ENCODE data around the gene RERE. TPM values are rescaled to one million over a fixed set of nuclear protein-coding genes. Genes with fewer than 3 reads are reported as not detected.

RERE gene
- total RNA-seq, 1 experiment from 2014 or later, result 40.6 TPM

- Histone ChIP-seq H3K9me2 (ENCODE audit: insufficient read depth) (no peaks in the 10 kb centered on the region), H2AFZ (ENCODE audit: low read depth, low read length, poor library complexity, severe bottlenecking) (no peak overlapping the region), H3K27me3 (ENCODE audit: insufficient read depth, low read length) (no peaks in the 10 kb centered on the region), H3K4me1 (ENCODE audit: control insufficient read depth in 1 of 2, insufficient read depth in 2 of 2, low read length in 2 of 2) (peaks cover 3 to 23% of the 10 kb centered on the region in 2 experiments; a peak in 2 of 4 replicates), H3K27ac (ENCODE audit: low read depth, low read length) (no peak overlapping the region), H3K79me2 (ENCODE audit: insufficient read depth, low read length) (peaks cover 4% of the 10 kb centered on the region), H3K9ac (ENCODE audit: low read length) (no peak overlapping the region), H3K4me3 (replicated peaks in 1 of 2; ENCODE audit: low read depth in 1 of 2, low read length in 2 of 2) (no peak overlapping the region), H4K20me1 (ENCODE audit: insufficient read depth) (no peaks in the 10 kb centered on the region), H3K4me2 (ENCODE audit: low read length) (no peak overlapping the region), H3K36me3 (ENCODE audit: control insufficient read depth in 1 of 2, insufficient read depth in 2 of 2, low read length in 2 of 2) (no peaks in the 10 kb centered on the region), H3K9me3 (ENCODE audit: control insufficient read depth in 1 of 2, insufficient read depth in 1 of 2, low read depth in 1 of 2, low read length in 2 of 2) (no peaks in the 10 kb centered on the region)
- ATAC-seq (no peak), DNase-seq (ENCODE audit: low read depth, low spot score) (no peak)
- BruUV-seq (replicated peaks), result no TSS peak
- TF ChIP-seq ATF3 (IDR thresholded peaks at IDR 0.05) (no peak), RAD21 (IDR thresholded peaks at IDR 0.05; ENCODE audit: low read depth) (no peak), ELF1 (IDR thresholded peaks at IDR 0.05; ENCODE audit: borderline replicate concordance, low read depth) (no peak), EZH2phosphoT487 (IDR thresholded peaks at IDR 0.05; ENCODE audit: borderline replicate concordance) (no peak), CEBPB (IDR thresholded peaks at IDR 0.05; ENCODE audit: low read depth) (no peak), YY1 (IDR thresholded peaks at IDR 0.05; ENCODE audit: extremely low read depth, insufficient replicate concordance, low read depth, low read length) (no peak), JUND (IDR thresholded peaks at IDR 0.05) (no peak), SIN3A (IDR thresholded peaks at IDR 0.05; ENCODE audit: low read depth) (no peak), TCF7L2 (IDR thresholded peaks at IDR 0.05; ENCODE audit: borderline replicate concordance, extremely low read depth, insufficient read depth, insufficient read length) (no peak), FOSL1 (IDR thresholded peaks at IDR 0.05; ENCODE audit: low read depth) (no peak), SRF (IDR thresholded peaks at IDR 0.05; ENCODE audit: low read depth) (no peak), POLR2AphosphoS5 (IDR thresholded peaks at IDR 0.05; ENCODE audit: low read depth, low read length) (no peak), POLR2A (IDR thresholded peaks at IDR 0.05; ENCODE audit: borderline replicate concordance, extremely low read depth, insufficient read depth, insufficient read length) (no peak), ZNF274 (IDR thresholded peaks at IDR 0.05; ENCODE audit: low read depth, low read length) (no peak), CTCF (IDR thresholded peaks at IDR 0.05 in 2 of 3, conservative IDR thresholded peaks at IDR 0.05 in 1 of 3; ENCODE audit: borderline replicate concordance in 1 of 3, insufficient read depth in 1 of 3, low read depth in 2 of 3, low read length in 2 of 3) (no peak), EGR1 (IDR thresholded peaks at IDR 0.05; ENCODE audit: low read depth) (no peak)
- TF ChIP-seq, protein P1, sequence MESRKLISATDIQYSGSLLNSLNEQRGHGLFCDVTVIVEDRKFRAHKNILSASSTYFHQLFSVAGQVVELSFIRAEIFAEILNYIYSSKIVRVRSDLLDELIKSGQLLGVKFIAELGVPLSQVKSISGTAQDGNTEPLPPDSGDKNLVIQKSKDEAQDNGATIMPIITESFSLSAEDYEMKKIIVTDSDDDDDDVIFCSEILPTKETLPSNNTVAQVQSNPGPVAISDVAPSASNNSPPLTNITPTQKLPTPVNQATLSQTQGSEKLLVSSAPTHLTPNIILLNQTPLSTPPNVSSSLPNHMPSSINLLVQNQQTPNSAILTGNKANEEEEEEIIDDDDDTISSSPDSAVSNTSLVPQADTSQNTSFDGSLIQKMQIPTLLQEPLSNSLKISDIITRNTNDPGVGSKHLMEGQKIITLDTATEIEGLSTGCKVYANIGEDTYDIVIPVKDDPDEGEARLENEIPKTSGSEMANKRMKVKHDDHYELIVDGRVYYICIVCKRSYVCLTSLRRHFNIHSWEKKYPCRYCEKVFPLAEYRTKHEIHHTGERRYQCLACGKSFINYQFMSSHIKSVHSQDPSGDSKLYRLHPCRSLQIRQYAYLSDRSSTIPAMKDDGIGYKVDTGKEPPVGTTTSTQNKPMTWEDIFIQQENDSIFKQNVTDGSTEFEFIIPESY (IDR thresholded peaks at IDR 0.05; ENCODE audit: extremely low read depth, insufficient replicate concordance, low read length), result no peak
- intact Hi-C loops (cut with micrococcal nuclease), result no loop called here
- ChIA-PET CTCF (no interaction called here), RAD21 (ENCODE audit: low non-redundant PET in 1 of 2, low total read pairs in 2 of 2, uncharacterized antibody in 2 of 2, unreplicated experiment in 2 of 2) (no interaction called here), POLR2A (no interaction called here)
Measured at GRCh38 chr1:8396083-8396785, 421.2 kb downstream of the RERE start.
